Endothelial cell of hepatic sinusoid (primary cell): Measurements from ENCODE around the gene CMTM3.
"Not testable (repeated sequence)": the region's sequence is repeated elsewhere in the genome, so short reads cannot be mapped to it uniquely, and the experiment has no call there.

Source experiments
- in situ Hi-C: cut with HindIII; loops from 2 replicates; pipeline ENCODE4 v1.10.0; 2017; ENCODE audit warnings: low sequenced_read_pairs

Gene CMTM3

DNA sequence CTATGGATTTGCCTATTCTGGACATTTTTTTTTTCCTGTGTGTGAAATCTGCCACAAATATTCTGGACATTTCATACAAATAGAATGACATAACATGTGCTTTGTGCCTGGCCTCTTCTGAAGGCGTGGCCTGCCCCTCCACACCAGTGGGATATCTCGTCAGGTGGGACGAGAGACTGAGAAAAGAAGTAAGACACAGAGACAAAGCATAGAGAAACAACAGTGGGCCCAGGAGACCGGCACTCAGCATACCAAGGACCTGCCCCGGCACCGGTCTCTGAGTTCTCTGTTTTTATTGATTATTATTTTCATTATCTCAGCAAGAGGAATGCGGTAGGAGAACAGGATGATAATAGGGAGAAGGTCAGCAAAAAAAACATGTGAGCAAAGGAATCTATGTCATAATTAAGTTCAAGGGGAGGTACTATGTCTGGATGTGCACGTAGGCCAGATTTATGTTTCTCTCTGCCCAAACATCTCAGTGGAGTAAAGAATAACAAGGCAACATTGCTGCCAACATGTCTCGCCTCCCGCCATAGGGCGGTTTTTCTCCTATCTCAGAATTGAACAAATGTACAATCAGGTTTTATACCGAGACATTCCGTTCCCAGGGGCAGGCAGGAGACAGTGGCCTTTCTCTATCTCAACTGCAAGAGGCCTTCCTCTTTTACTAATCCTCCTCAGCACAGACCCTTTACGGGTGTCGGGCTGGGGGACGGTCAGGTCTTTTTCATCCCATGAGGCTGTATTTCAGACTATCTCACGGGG lies 23.3 kb downstream of the CMTM3 start:
- in situ Hi-C loops = not testable (repeated sequence)

DNA sequence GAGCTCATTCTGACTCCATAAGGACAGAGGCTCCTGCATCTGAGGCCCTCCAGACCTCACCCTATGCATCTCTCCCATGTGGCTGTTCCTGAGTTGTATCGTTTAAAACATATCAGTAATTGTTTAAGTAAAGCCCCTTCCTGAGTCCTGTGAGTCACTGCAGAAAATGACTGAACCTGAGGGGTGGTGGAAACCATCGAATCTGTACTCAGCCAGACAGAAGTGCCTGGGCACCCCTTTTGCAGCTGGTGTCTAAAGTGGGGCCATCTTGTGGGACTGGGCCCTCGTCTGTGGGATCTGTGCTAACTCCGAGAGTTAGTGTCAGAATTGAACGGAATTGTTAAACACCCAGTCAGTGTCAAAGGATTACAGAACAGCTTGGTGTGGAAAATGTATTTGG lies 25.4 kb downstream of the CMTM3 start:
- in situ Hi-C loops = no loop called here

DNA sequence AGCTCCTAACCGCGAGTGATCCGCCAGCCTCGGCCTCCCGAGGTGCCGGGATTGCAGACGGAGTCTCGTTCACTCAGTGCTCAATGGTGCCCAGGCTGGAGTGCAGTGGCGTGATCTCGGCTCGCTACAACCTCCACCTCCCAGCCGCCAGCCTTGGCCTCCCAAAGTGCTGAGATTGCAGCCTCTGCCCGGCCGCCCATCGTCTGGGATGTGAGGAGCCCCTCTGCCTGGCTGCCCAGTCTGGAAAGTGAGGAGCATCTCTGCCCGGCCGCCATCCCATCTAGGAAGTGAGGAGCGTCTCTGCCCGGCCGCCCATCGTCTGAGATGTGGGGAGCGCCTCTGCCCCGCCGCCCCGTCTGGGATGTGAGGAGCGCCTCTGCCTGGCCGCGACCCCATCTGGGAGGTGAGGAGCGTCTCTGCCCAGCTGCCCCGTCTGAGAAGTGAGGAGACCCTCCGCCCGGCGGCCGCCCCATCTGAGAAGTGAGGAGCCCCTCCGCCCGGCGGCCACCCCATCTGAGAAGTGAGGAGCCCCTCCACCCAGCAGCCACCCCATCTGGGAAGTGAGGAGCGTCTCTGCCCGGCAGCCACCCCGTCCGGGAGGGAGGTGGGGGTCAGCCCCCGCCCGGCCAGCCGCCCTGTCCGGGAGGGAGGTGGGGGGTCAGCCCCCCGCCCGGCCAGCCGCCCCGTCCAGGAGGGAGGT lies 26.2 kb downstream of the CMTM3 start:
- in situ Hi-C loops = not testable (repeated sequence)

DNA sequence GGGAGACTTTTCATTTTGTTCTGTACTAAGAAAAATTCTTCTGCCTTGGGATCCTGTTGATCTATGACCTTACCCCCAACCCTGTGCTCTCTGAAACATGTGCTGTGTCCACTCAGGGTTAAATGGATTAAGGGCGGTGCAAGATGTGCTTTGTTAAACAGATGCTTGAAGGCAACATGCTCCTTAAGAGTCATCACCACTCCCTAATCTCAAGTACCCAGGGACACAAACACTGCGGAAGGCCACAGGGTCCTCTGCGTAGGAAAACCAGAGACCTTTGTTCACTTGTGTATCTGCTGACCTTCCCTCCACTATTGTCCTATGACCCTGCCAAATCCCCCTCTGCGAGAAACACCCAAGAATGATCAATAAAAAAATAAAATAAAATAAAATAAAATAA lies 27.1 kb downstream of the CMTM3 start:
- in situ Hi-C loops = not testable (repeated sequence)

DNA sequence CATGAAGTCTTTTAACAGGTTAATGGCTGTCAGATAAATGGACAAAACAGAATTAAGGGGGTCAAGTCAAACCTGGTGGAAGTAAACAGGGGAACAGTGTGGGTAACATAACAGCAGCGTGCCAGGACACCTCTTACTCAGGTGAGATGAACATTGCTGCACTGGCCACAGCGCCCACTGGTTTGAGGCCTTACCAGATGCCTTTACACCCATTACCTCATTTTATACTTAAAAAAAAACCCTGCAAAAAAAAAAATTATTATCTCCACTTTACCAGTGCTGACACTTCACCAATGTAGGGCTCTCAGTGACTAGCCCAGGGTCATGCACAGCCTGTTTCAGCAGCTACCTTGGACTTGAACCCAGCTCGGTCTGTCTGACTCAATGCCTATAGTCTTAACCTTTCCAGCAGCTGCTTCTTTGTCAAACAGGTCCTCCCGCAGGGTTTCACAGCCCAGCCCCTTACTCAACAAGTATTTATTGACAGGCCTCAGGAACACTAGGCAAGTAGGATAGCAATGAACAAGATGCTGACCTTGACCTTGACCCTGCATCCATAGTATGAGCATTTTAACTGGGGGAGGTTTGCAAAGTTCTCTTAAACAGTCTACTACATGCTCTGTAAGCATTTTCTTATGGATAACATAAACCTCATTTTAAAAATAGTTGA lies 30.2 kb downstream of the CMTM3 start:
- in situ Hi-C loops = no loop called here

DNA sequence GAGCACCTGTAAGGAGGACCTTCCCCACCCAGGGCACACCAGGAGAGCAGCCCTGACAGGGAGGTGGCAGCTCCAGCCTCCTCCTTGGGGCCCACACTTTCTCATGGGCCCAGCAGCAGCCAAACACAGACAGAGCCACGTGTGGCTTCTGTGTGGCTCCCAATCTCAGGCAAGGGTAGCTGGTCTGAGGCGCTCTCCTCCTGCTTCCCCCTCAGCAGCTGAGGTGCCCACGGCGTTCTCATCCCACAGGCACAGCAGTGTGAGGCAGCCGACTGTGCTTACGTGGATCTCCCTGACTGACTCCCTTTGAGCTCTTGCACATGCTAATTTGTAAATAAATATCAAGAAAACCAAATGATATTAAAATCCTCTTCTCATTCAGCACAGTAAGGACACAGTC lies 30.9 kb downstream of the CMTM3 start:
- in situ Hi-C loops = no loop called here

DNA sequence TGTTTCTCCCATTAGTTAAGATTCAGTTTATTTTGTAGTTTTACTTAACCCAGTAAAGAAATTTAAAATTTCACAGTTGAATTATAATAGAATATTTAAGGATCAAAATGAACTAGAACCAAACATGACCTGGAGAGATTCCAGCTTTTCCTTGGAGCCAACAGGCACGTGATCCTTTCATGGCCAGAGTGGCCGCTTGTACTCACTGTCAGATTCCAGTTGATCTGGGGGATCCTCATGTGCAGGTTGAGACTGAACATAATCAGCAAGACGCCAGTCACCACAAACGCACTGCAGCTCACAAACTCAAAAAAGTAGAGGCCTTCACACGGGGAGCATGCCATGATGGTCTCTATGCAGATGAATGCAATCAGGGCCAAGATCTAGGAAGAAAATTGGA lies 31.7 kb downstream of the CMTM3 start:
- in situ Hi-C loops = no loop called here

DNA sequence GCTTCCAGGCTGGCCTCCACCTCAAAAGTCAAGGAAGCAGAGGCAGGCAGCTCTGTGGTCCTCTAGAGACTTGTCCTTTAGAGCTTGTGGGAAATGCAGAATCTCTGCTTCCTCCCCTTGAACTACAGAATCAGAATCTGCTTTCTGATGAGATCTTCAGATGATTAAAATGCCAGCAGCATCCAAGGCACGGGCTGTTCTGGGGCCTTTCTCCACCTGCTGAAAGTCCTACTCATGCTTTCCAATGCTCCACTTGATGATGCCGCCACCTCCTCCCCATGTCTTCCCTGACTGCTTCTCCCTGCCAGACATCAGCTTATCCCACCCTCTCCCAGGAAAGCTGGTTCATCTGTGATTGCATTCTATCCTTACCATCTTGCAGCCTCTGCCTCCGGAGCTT lies 33.3 kb downstream of the CMTM3 start:
- in situ Hi-C loops = no loop called here

DNA sequence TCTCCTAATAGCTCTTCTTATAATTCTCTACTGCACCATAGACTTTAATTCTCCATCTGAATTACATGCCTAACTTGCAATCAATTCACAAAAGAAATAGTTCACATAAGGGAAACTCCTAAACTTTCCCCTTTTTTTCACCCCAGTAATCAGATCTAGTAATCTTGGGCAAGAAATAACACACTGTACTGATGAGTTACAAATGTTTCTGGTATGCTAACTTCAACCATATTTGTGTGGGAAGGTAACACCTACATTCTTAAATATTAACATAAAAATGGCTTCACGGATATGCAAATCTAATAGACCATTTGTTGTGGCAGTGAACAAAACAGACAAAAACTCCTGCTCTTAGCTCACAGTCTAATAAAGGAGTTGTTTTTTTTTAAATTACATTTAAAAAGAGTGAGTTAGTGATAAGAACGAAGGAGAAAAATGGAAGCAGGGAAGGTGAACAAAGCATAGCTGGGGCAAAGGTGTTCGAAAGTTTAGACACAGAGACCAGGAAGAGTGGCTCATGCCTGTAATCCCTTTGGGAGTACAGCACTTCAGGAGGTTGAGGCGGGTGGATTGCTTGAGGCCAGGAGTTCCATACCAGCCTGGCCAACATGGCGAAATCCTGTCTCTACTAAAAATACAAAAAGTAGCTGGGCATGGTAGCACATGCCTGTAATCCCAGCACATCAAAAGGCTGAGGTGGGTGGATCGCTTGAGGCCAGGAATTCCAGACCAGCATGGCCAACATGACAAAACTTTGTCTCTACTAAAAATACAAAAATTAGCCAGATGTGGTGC lies 34.8 kb downstream of the CMTM3 start:
- in situ Hi-C loops = no loop called here

DNA sequence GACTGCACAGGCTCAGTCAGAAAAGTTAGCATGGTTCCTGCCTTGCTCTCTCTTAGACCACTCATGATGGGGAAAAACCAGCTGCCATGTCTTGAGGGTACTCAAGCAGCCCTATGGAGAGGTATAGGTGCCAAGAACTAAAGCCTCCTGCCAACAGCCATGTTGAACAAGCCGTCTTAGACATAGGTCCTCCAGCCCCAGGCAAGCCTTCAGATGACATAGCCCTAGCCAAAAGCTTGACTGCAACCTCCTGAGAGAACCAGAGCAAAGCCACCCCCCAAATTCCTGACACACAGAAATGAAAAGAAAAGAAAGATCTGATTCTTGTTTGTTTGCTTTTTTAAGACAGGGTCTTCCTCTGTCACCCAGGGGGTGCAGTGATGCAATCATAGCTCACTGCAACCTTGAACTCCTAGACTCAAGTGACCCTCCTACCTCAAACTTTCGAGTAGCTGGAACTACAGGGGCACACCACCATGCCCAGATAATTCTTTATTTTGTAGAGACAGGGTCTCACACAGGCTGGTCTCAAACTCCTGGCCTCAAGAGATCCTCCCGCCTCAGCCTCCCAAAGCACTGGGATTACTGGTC lies 36.3 kb downstream of the CMTM3 start:
- in situ Hi-C loops = no loop called here

DNA sequence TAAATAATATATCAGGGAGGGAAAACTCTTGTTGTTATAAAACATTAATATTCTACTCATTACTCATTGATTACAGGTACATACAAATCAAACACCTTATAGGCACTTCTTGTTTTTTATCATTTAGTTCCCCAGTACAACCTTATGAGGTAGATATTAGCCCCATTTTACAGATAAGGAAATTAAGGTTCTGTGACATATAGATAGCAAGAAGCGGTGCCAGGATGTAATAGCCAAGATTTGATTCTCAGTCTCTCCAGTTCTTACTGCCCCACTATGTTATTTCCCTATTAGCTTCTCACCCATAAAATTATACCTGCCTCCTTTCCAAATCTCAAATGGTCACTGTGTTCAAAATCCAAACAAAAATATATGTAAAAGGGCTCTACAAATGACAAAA lies 36.9 kb downstream of the CMTM3 start:
- in situ Hi-C loops = no loop called here

DNA sequence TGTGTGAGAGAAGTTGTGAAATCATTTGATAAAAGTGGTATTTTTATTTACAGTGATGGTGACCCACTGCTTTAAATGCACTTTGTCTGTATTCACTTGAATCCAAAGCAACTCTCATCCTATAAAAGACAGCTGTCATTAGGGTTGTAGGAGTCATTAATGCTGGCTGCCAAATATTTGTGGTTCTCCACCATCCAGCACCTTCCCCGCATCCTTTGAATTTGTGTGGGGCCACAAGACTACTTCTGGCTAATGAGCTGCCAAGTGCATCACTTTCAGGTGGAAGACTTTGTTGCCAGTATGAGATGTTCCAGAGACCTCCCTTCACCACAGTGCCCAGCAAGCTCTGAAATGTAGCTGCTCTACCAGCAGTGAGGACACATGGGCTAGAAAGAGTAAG lies 43.4 kb downstream of the CMTM3 start:
- in situ Hi-C loops = no loop called here

DNA sequence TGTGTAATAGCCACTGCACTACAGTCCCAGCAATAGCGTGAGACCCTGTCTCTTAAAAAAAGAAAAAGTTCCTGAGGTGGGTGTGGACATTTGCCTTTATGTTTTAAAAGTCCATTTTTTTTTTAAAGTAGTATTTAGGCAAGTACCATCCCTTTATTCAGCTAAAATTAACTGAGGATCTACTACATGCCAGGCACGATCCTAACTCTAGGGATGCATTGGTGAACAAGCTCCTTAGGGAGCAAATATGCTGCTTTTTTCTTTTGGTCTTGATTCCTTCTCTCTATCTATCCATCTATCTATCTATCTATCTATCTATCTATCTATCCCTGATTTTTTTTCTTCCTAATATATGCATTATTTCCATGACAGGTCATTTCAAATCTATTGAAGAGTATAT lies 44.7 kb downstream of the CMTM3 start:
- in situ Hi-C loops = no loop called here

DNA sequence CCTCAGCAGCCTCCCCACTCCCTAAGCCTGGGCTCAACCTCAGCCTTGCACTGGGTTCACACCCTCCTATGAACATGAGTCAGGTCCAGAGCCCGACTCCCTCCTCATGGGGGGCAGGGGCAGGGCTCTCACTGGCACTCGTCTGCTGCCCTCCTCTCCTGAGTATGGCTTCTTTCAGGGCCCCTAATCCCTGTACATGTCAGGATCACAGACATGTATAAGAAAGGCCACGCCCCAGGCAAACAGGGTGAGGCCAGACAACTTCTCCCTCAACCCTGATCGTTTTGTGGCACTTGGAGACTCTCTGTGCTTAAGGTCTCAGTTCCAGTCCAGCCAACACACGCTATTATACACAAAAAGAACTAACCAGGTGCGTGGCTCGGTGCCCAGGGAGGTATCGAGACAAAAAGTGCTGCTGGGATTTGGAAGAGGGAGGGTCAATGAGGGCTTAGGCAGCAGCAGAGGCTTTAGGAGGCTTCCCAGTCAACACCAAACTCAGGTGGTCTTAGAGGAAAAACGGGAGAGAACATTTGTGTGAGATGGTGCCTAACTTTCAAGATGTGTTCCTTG lies 45.2 kb downstream of the CMTM3 start:
- in situ Hi-C loops = no loop called here

DNA sequence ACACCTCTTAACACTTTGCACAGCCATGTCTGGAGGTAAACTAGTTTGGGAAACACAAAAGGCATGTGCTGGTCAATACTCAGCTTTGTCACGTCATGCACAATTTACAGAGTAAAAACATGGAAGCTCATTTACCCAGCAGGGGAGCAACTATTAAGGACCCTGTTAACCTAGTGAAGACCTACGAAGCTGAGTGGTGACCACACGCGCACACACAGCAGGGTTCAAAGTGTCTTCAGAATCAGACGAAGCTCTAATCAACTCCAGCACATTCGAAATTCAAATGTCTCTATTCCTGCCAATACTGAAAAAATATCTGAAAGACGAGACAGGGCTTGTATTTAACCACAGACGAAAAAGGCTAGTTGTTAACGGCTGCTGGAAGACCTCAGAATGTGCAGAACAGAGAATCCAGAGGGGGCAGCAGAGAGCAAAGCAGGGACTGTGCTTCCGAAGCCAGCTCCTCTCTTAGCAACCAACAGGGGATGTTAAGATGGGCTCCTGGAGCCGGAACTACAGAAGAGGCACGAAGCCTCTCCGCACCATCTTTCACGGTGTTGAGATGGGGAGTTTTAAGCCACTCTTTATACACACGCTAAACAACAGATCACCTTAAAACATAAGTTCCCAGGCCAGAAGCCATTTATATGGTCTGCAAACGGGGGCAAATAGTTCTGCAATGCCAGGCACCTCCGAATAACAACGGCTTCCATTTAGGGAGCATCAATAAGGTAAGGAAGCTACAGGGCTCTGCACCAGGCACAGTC lies 46.4 kb downstream of the CMTM3 start:
- in situ Hi-C loops = no loop called here

DNA sequence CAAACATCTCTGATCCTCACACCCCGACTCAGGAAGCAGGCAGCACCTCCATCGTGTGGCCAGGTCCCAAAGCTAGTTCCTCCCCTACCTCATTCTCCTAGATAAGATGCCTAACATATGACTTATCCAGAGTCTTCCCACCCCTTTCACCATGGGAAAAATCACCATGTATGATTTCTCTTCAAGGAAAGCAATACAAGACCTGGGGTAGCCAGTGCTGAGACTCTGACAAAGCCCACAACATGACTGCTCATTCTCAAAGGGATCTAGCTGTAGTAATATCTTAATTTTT lies 46.9 kb downstream of the CMTM3 start:
- in situ Hi-C loops = no loop called here

DNA sequence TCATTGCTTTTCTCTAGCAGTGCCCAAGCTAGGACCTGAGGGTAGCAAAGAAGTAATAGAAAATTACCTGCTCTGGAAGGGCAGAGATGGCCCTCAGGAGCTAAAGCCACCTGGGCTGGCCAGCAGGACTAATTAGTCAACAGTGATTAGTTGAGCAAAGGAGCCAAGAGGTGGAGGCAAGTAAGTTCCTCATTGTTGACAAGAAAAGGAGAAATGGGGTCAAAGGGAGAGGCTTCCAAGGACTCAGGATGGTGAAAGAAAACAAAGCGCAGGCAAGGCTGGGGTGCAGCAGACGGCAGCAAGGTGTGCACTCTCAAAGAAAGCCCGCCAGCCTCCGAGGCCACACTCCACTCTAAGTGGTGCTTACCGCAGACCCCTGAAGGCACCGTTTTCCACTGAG lies 47.5 kb downstream of the CMTM3 start:
- in situ Hi-C loops = no loop called here

DNA sequence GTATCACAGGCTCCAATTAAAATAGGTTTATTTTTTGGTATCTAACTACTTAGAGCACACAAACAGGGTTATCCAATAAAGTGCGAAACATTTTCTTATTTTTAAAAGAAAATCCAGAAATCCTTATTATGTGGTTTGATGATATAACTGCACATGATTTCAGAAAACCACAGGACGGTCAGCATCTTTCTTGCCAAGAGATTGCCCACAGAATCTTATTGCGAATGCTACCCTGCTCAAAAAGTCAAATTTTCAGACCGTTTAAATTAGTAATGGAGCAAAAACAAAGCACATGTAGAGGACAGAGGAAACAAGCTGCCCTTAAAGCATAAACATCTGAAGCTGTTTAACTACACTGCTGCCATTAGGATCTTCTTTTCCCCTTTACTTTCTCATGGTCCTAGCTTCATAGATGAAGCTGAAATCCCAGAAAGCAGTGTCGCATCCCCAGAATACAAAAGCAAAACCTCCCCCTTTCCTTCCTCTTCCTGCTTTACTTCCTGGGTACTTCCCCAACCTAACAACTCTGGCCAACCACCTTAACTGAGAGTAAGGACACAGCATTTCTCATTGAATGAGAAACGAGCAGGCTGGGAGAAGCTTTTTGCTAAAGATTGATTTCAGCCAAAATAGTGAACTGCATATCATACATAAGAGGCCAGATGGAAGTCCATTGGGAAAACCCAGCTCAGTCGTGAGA lies 48.3 kb downstream of the CMTM3 start:
- in situ Hi-C loops = no loop called here

DNA sequence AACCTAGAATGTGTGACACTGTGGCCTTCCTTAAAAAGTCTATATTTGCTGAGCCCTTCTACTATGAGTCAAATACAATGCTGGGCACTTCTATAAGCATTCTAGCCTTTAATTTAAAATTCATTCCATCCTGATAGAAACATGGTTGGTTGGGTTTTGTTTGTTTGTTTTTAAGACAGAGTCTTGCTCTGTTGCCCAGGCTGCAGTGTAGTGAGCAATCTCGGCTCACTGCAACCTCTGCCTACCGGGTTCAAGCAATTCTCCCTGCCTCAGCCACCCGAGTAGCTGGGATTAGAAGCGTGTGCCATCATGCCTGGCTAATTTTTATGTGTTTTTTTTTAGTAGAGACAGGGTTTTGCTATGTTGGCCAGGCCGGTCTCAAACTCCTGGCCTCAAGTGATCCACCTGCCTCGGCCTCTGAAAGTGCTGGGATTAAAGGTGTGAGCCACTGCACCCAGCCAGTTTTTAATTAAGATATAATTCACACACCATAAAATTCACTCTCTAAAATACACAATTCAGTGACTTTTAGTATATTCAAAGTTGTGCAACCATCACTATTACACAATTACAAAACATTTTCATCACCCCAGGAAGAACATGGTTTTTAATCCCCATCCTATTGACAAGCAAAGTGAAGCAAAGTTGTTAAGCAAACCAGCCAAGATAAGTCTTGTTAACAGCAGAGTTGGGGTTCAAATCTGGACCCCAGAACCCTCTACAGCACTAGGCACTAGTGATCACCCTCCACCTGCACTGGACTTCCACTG lies 49.3 kb downstream of the CMTM3 start:
- in situ Hi-C loops = no loop called here
